CD4-positive, alpha-beta T cell treated with Interleukin-17A for 1 hour (primary cell): ENCODE results near the gene CFAP45.

ENCODE experiments used
- DNase-seq: peaks from one replicate; pipeline ENCODE4 v3.0.0-alpha.2; 2020

CFAP45 gene

DNA sequence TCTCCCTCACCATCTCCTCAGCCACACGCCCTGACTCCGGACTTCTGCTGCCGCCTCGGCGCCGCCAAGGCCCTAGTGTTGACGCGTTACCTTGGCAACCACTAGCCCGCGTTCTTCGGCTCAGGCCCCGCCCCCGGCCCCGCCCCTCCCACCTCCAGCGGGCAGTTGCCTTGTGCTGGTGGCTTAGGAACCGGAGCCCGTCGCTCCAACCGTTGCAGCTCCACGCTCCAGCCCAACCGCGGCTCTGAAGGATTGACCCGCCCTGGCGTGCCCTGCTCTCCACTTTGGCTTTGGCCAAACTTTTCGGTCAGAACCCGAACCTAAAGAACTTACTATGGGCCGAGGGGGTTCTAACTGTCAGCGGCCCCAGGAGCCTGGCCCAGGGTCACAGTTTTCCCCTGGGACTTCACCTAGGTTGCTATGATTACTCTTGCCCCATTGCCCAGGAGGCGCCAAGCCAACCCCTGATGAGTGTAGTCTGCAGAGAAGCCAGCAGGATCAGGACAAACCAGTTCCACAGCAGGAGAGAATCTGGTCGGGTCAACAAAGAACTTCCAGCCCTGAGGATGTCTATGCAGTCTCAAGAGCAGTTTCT is at the start of gene CFAP45:
CFAP45 (minus strand) TSS at position 80 of the 595 bp plus-strand sequence; CDS start at position 13, 67 bp downstream.
- peak; percentile 55 for DNase-seq

GRCh38 chr1:159949123-159949522 is 49.2 kb upstream of the CFAP45 start:
- DNase-seq: no peak

GRCh38 chr1:159947942-159948341 is 48.0 kb upstream of the CFAP45 start:
- no peak for DNase-seq

DNA sequence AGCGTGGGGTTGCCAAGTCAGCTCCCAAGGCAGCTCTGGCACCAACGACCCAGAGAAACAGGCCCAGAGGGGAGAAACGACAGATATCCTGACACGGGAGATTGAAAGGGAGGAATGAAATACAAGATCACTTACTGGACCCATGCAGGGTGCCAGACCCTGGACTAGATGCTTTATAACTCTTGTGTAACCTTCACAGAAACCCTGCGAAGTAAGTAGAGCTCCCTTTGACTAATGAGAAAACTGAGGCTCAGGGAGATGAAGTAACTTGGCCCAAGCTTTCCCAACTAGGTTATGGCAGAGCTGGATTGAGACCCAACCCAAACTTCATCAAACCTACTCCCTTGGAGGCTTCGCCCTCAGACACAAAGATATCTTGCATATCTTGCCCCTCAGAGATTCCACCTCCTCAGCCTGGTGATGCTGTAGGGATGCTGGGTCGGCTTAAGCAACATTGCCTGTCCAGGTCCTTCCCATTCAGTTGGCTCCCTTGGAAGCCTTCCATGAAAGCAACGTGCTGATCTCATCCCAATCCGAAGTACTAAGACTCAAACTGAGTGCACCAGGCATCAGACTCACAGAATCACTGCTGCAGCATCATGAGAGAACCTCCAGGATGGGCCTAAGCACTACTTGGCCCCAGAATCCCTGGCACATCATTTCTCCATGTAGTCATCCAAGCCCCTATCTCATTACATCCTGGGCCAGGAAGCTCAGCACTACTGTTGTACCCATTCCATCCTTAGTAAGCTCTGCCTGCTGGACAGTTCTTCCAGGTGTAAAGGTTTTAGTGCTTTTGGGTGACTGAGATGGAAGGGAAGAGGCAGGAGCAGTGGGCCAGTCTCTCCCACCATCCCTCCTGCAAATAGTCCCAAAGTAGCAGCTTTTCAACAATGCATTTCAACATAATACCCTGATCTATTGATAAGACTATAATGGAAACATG is 46.5 kb upstream of the CFAP45 start:
- no peak for DNase-seq

- peak; percentile 80 for DNase-seq
Observed at GRCh38 chr1:159945483-159946241, 45.7 kb upstream of the CFAP45 start, which contains the start of gene IGSF9. Gene IGSF9 (minus strand): TSS chr1:159945613. CDS start chr1:159943454, 2,159 bp downstream.

DNA sequence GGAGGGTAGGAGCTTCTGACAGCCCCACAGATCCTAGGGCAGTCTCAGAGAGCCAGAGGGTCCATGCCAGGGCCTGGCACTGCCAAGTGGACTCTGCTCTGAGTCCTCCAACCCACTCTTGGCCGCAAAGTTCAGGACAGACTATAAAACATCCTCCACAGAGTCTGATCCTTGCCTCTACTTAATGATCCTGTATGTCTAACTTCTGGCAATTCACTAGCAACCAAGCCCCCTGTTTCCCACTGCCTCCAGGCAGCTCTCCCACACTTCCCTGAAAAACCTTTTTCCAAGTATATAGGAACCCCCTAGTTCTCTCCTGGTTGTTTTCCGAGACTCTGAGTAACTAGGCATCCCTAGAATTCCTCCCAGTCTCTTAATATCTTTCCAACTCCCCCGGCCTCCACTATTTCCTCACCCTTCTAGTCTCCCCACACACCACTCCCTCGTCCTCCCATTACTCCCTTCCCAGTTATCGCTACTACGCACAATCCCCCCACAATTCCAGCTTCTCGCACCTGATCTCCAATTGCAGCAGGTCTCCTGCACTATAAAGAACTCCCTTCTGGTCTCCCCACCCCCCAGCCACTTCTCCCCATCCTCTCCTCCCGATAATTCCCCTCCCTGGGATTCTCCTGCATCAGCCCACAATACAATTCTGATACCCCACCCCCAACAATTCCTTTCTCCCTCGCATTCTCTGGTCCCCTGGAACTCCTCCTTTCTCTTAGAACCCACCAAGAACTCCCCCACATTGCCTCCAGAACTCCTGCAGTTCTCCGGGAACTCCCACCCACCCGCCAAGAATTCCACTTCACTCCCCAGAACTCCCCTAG is 44.9 kb upstream of the CFAP45 start:
- no peak for DNase-seq

- no peak for DNase-seq
Observed at GRCh38 chr1:159943908-159944622, 44.1 kb upstream of the CFAP45 start.

DNA sequence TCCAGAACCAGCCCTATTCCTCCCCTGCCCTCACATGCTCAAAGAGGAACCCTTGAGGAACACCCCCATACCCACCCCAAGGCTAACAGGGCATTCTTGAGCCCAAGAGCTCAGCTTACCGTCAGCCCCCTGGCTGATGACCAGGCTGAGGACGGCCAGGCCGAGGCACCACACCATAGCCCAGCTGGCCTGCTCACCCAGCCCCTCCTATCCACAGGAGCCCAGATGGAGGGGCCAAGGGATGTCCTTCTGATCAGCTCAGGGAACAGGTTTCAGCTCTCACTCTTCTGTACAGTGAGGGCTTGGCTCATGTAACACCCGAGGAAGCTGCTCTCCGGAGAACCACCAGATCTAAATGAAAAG is 43.3 kb upstream of the CFAP45 start:
- no peak for DNase-seq

GRCh38 chr1:159942632-159943277 is 42.8 kb upstream of the CFAP45 start:
- DNase-seq: no peak

- no peak for DNase-seq
Observed at GRCh38 chr1:159941591-159942560, 41.9 kb upstream of the CFAP45 start.

GRCh38 chr1:159941141-159941540 is 41.2 kb upstream of the CFAP45 start:
- DNase-seq: no peak

DNA sequence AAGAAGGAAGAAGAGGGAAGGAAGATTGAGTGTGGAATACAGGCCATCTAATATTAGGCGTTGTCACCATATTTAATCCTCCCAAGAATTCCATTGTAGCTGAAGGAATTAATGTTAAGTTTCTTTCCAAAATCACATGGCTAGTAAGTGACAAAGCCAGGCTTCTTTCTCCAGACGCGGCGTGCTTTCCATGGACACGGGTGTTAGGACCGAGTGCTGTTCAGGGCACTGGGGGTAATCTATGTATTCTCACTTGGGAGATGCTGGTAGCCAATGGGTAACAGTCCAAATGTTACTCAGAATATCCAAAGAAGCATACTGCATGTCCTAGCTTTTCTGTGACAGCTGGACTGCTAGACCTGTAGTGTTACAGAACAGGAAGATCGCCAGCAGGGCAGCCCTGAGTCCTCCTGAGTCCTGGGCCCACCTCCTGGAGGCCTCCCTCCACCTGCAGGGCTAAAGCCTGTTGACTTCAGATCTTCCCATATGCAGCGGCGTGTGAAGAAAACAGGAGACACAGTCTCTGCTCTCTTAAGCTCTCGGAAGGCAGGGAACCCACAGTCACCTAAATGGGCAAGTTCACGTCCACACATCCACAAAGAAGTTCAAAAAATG is 40.1 kb upstream of the CFAP45 start:
- no peak for DNase-seq

GRCh38 chr1:159939678-159940002 is 39.7 kb upstream of the CFAP45 start:
- DNase-seq: no peak

- DNase-seq: no peak
Observed at GRCh38 chr1:159938905-159939677, 39.1 kb upstream of the CFAP45 start.

- DNase-seq: no peak
Observed at GRCh38 chr1:159938211-159938852, 38.4 kb upstream of the CFAP45 start.

DNA sequence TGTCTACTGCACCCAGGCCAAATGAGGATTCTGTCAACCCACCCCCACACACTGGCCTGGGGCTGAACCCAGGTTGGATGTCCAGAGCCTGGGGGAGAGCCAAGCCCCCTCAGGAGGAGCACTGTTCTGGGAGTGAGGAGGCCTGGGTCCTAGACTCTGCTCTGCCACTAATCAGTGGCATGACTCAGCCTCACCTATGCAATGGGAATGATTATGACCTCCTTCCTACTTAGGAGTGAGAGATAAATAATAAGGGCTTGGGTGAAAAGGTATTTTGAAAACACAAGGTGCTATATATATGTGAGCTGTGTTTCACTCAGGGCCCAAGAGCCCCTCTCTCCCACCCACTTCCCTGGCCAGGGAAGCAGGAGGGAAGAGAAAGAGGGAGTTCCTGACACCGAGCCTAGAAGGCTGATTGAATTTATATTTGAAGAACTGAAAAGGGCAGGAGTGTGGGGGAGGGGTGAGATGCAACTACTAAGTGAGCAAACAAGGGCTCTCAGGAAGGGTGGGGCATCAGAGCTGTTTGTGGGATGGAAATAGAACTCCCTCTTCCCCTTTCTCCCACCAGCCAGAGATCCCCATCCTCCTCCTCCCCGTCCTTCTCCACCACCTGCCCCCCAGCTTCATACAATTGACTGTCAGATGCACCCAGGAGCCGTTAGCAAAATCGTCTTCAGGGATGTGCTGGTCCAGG is 37.2 kb upstream of the CFAP45 start:
- DNase-seq: no peak

DNA sequence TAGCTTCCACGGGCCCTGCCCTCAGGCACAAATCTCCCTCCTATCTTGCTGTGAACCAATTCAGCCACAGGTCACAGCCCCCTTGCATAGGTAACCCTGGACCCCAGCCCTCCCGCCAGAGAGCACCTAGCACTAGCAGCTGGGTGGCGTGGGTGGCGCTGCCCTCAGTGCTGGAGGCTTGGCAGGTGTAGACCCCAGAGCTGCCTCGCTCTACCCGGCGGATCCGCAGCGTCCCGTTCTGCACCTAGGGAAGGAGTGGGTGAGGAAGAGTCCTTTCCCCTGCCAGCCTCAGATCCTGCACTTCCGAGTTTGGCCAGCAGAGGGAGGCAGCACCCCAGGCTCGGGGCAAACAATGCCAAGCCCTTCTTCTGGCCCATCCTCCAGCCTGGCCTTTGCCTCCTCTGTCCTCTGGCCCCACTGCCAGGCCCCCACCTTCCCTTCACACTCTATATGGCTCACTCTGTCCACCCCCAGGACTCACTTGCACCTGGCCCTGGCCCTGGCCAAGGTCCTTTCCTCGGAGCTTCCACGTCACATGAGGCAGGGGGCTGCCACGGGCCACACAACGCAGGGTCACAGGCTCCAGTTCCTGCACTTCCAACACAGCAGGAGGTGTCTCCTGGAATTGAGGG is 36.4 kb upstream of the CFAP45 start:
- peak; percentile 82 for DNase-seq
